GM23338 (cell line): Measurements from ENCODE around the gene TEX51. TPM values are rescaled to one million over a fixed set of nuclear protein-coding genes. Genes with fewer than 3 reads are reported as not detected.

Experiments
- ATAC-seq: fragments of 200-7000 bp; cut with Tn5 transposase; 3 replicates; pipeline ENCODE4 v1.9.1; 2020
- DNase-seq: peaks from one replicate; pipeline ENCODE4 v3.0.0-alpha.2; 2015; ENCODE audit warnings: low spot score
- H2AFZ ChIP-seq: fragments of 200-600 bp; sonication (generic); 2 replicates; pipeline ENCODE4 v1.8.0; 2016; ENCODE audit warnings: antibody characterized with exemption, mild to moderate bottlenecking, moderate library complexity
- H3F3A ChIP-seq: fragments of 200-600 bp; sonication (generic); replicated peaks from 2 replicates; pipeline ENCODE4 v1.8.0; 2017; ENCODE audit warnings: antibody characterized with exemption, mixed run types, low read depth
- H3K27ac ChIP-seq: fragments of 200-600 bp; sonication (generic); 2 replicates; pipeline ENCODE4 v1.6.1; 2016; ENCODE audit warnings: low read depth
- H3K27me3 ChIP-seq: fragments of 200-600 bp; sonication (generic); 2 replicates; pipeline ENCODE4 v1.8.0; 2016; ENCODE audit warnings: mild to moderate bottlenecking, mixed run types, moderate library complexity; ENCODE audit not compliant: insufficient read depth
- H3K36me3 ChIP-seq: fragments of 200-600 bp; sonication (generic); 2 replicates; pipeline ENCODE4 v1.8.0; 2016; ENCODE audit warnings: mild to moderate bottlenecking; ENCODE audit not compliant: insufficient read depth
- H3K4me1 ChIP-seq: fragments of 200-600 bp; sonication (generic); 2 replicates; pipeline ENCODE4 v1.8.0; 2016; ENCODE audit warnings: mild to moderate bottlenecking, moderate library complexity; ENCODE audit not compliant: insufficient read depth
- H3K4me2 ChIP-seq: fragments of 200-600 bp; sonication (generic); 2 replicates; pipeline ENCODE4 v1.7.1; 2017; ENCODE audit warnings: mixed run types
- H3K4me3 ChIP-seq: fragments of 200-600 bp; sonication (generic); 2 replicates; pipeline ENCODE4 v1.6.1; 2016; ENCODE audit warnings: mixed run types
- H3K79me2 ChIP-seq: fragments of 200-600 bp; sonication (generic); replicated peaks from 2 replicates; pipeline ENCODE4 v1.8.0; 2017; ENCODE audit warnings: mild to moderate bottlenecking; ENCODE audit not compliant: insufficient read depth
- H3K9me2 ChIP-seq: fragments of 200-600 bp; sonication (generic); 2 replicates; pipeline ENCODE4 v1.8.0; 2017; ENCODE audit not compliant: insufficient read depth
- H4K20me1 ChIP-seq: fragments of 200-600 bp; sonication (generic); replicated peaks from 2 replicates; pipeline ENCODE4 v1.8.0; 2017; ENCODE audit warnings: mild to moderate bottlenecking; ENCODE audit not compliant: insufficient read depth
- H3K27ac Mint-ChIP-seq: 2 replicates; pipeline ENCODE4 v1.8.0; 2020; ENCODE audit warnings: inconsistent platforms, mild to moderate bottlenecking, moderate library complexity, mixed read lengths
- H3K27me3 Mint-ChIP-seq: 3 replicates; pipeline ENCODE4 v1.8.0; 2022; ENCODE audit warnings: low read depth, mild to moderate bottlenecking, moderate library complexity, mixed read lengths, inconsistent platforms; ENCODE audit not compliant: insufficient read depth, poor library complexity
- H3K36me3 Mint-ChIP-seq: 3 replicates; pipeline ENCODE4 v1.8.0; 2021; ENCODE audit warnings: low read depth, mild to moderate bottlenecking, inconsistent platforms, moderate library complexity, mixed read lengths
- H3K4me1 Mint-ChIP-seq: 3 replicates; pipeline ENCODE4 v1.8.0; 2020; ENCODE audit warnings: mild to moderate bottlenecking, inconsistent platforms, mixed read lengths
- H3K4me3 Mint-ChIP-seq: 3 replicates; pipeline ENCODE4 v1.8.0; 2021; ENCODE audit warnings: moderate library complexity, mild to moderate bottlenecking, inconsistent platforms, mixed read lengths
- H3K9me3 Mint-ChIP-seq: 3 replicates; pipeline ENCODE4 v1.8.0; 2020; ENCODE audit warnings: moderate library complexity, mild to moderate bottlenecking, inconsistent platforms, mixed read lengths
- CREB1 ChIP-seq: fragments of 250-450 bp; sonication (Bioruptor Pico); IDR thresholded peaks from 2 replicates; pipeline ENCODE4 v1.5.0; 2020; ENCODE audit warnings: low read depth, mild to moderate bottlenecking, moderate library complexity
- CTCF ChIP-seq, 2 experiments: fragments of 200-600 bp in 1 of 2; sonication (generic) in 1 of 2; conservative IDR thresholded peaks; 2 replicates each; pipeline versions ENCODE4 v1.5.1 to v1.6.1; 2016 to 2017; ENCODE audit warnings: antibody characterized with exemption in 2 of 2, low read depth in 2 of 2, mild to moderate bottlenecking in 2 of 2, moderate library complexity in 1 of 2
- ETS1 ChIP-seq: IDR thresholded peaks from 2 replicates; pipeline ENCODE4 v1.6.1; 2016; ENCODE audit warnings: antibody characterized with exemption
- EZH2 ChIP-seq: fragments of 200-600 bp; sonication (generic); IDR thresholded peaks from one replicate; pipeline ENCODE4 v1.8.0; 2017; ENCODE audit warnings: antibody characterized with exemption, mild to moderate bottlenecking, low read depth; ENCODE audit not compliant: unreplicated experiment
- JUNB ChIP-seq: IDR thresholded peaks from one replicate; pipeline ENCODE4 v1.6.1; 2016; ENCODE audit warnings: antibody characterized with exemption; ENCODE audit not compliant: unreplicated experiment
- NANOG ChIP-seq: IDR thresholded peaks from 2 replicates; pipeline ENCODE4 v1.6.1; 2016; ENCODE audit warnings: antibody characterized with exemption, borderline replicate concordance
- POLR2AphosphoS5 ChIP-seq: IDR thresholded peaks from 2 replicates; pipeline ENCODE4 v1.6.1; 2016; ENCODE audit warnings: antibody characterized with exemption, low read depth
- STAT1 ChIP-seq: IDR thresholded peaks from one replicate; pipeline ENCODE4 v1.6.1; 2016; ENCODE audit warnings: antibody characterized with exemption; ENCODE audit not compliant: unreplicated experiment
- ZNF331 ChIP-seq: fragments of 250-450 bp; sonication (Bioruptor Pico); IDR thresholded peaks from 2 replicates; pipeline ENCODE4 v1.5.0; 2020; ENCODE audit warnings: low read depth, mild to moderate bottlenecking, moderate library complexity
- ZNF462 ChIP-seq: fragments of 250-450 bp; sonication (Bioruptor Pico); IDR thresholded peaks from 2 replicates; pipeline ENCODE4 v1.5.0; 2020; ENCODE audit warnings: mild to moderate bottlenecking, moderate library complexity
- polyA plus RNA-seq: library from polyadenylated mRNA; unstranded; fragments of >200 nt; fragmentation: Nextera tagmentation; extraction: Ambion mirVana; gene quantifications from 2 replicates; pipeline ENCODE4 v1.2.1, GENCODE V29; 2016
- total RNA-seq: library from RNA; depleted of rRNA; stranded (reverse); fragments of >200 nt; shearing (Covaris generic); gene quantifications from 2 replicates; pipeline ENCODE4 v1.2.3, GENCODE V29; 2014

TEX51 gene
- total and polyA plus RNA-seq, 2 experiments from 2014 or later, result not detected

GRCh38 chr2:126884861-126885750, 13.6 kb upstream of the TEX51 start (continued):
- no peak for TF ChIP-seq CTCF (conservative IDR thresholded peaks at IDR 0.05; ENCODE audit: low read depth in 2 of 2)

GRCh38 chr2:126885751-126886210, 12.9 kb upstream of the TEX51 start:
- H4K20me1 ChIP-seq, result no peaks in the 10 kb centered on the region
- H3K4me1 ChIP-seq, result no peaks in the 10 kb centered on the region
- ATAC-seq, result peak; percentile 39
- H3K9me2 ChIP-seq, result no peaks in the 10 kb centered on the region
- H3F3A ChIP-seq, result no peaks in the 10 kb centered on the region
- peak overlapping the region; percentile 80; the same call in 1 of the 2 replicates for H3K4me2 ChIP-seq
- peak overlapping the region; percentile 53 for H3K4me3 ChIP-seq
- peak; percentile 44 for DNase-seq
- Mint-ChIP-seq H3K36me3 (no peaks in the 10 kb centered on the region), H3K27me3 (peaks cover 4% of the 10 kb centered on the region), H3K4me1 (peaks cover 4% of the 10 kb centered on the region; the same call in 1 of the 3 replicates), H3K4me3 (peak overlapping the region; percentile 6; the same call in 1 of the 3 replicates), H3K9me3 (no peaks in the 10 kb centered on the region), H3K27ac (no peak overlapping the region)
- H3K27ac ChIP-seq, result no peak overlapping the region
- peaks cover 6% of the 10 kb centered on the region; the same call in 1 of the 2 replicates for H3K27me3 ChIP-seq
- peak overlapping the region; percentile 97 for H2AFZ ChIP-seq
- H3K36me3 ChIP-seq, result no peaks in the 10 kb centered on the region
- H3K79me2 ChIP-seq, result no peaks in the 10 kb centered on the region
- TF ChIP-seq POLR2AphosphoS5 (no peak), CREB1 (no peak), STAT1 (no peak), EZH2 (no peak), NANOG (no peak), CTCF (conservative IDR thresholded peaks at IDR 0.05; ENCODE audit: low read depth in 2 of 2) (no peak), ZNF331 (CRISPR knock-in tag) (no peak), ETS1 (no peak), ZNF462 (CRISPR knock-in tag) (no peak), JUNB (no peak)
